GF-D8 (cell line): ENCODE results near the gene BRSK1.

Experiments used
- DNase-seq: peaks from one replicate; lab custom pipeline; 2025; lab: John Stamatoyannopoulos, UW

BRSK1 gene

GRCh38 chr19:55353356-55353802, 69.6 kb downstream of the BRSK1 start:
- no peak for DNase-seq

- DNase-seq: no peak
Measured at GRCh38 chr19:55353803-55354697, 70.3 kb downstream of the BRSK1 start.

- DNase-seq: no peak
Measured at GRCh38 chr19:55354698-55355212, 71.0 kb downstream of the BRSK1 start, which contains the start of gene COX6B2. TSS of gene COX6B2 (minus strand) at chr19:55354719. CDS start at chr19:55354521, 198 bp downstream.

GRCh38 chr19:55355213-55355821, 71.5 kb downstream of the BRSK1 start:
- DNase-seq: no peak

- DNase-seq: no peak
Measured at GRCh38 chr19:55358493-55358892, 74.7 kb downstream of the BRSK1 start.

- DNase-seq: no peak
Measured at GRCh38 chr19:55358943-55359908, 75.4 kb downstream of the BRSK1 start.

- no peak for DNase-seq
Measured at GRCh38 chr19:55360902-55361301, 77.1 kb downstream of the BRSK1 start.
